HG03045 (cell line): ENCODE measurements around the gene ZPBP.

Source experiments
- ATAC-seq: cut with Tn5 transposase; IDR thresholded peaks from one replicate; pipeline ENCODE4 v1.9.1; 2021; ENCODE audit warnings: mild to moderate bottlenecking, moderate library complexity; ENCODE audit not compliant: unreplicated experiment

ZPBP gene

GRCh38 chr7:50092579-50093491, at the start of gene ZPBP:
ZPBP (minus strand) TSS chr7:50093246; CDS start chr7:50093194, 52 bp downstream.
- ATAC-seq = peak; percentile 74

- no peak for ATAC-seq
Measured at GRCh38 chr7:50142425-50143017, 49.5 kb upstream of the ZPBP start.

GRCh38 chr7:50141854-50142253, 48.8 kb upstream of the ZPBP start:
- ATAC-seq = no peak

- ATAC-seq = no peak
Measured at GRCh38 chr7:50141131-50141530, 48.1 kb upstream of the ZPBP start.

GRCh38 chr7:50140688-50141087, 47.6 kb upstream of the ZPBP start:
- ATAC-seq = no peak

GRCh38 chr7:50138101-50138500, 45.1 kb upstream of the ZPBP start:
- no peak for ATAC-seq

- no peak for ATAC-seq
Measured at GRCh38 chr7:50125766-50126165, 32.7 kb upstream of the ZPBP start.

- peak; percentile 84 for ATAC-seq
Measured at GRCh38 chr7:50121286-50121685, 28.2 kb upstream of the ZPBP start.

- no peak for ATAC-seq
Measured at GRCh38 chr7:50119815-50120637, 27.0 kb upstream of the ZPBP start.

GRCh38 chr7:50112250-50112649, 19.2 kb upstream of the ZPBP start:
- ATAC-seq = no peak

- ATAC-seq = no peak
Measured at GRCh38 chr7:50101873-50102272, 8.8 kb upstream of the ZPBP start.

GRCh38 chr7:50095634-50096033, 2.6 kb upstream of the ZPBP start:
- ATAC-seq = no peak

- no peak for ATAC-seq
Measured at GRCh38 chr7:50088463-50089129, 4.5 kb downstream of the ZPBP start.

- no peak for ATAC-seq
Measured at GRCh38 chr7:50085344-50085743, 7.7 kb downstream of the ZPBP start.

GRCh38 chr7:50073093-50073492, 20.0 kb downstream of the ZPBP start:
- ATAC-seq = no peak

GRCh38 chr7:50069613-50070012, 23.4 kb downstream of the ZPBP start:
- peak; percentile 75 for ATAC-seq

GRCh38 chr7:50068850-50069551, 24.0 kb downstream of the ZPBP start:
- ATAC-seq = no peak

- no peak for ATAC-seq
Measured at GRCh38 chr7:50068026-50068425, 25.0 kb downstream of the ZPBP start.

GRCh38 chr7:50062951-50063350, 30.1 kb downstream of the ZPBP start:
- ATAC-seq = no peak

- no peak for ATAC-seq
Measured at GRCh38 chr7:50056131-50056530, 36.9 kb downstream of the ZPBP start.
